GM21737 (cell line): ENCODE data around the gene APBA2.

Source experiments
- ATAC-seq: cut with Tn5 transposase; IDR thresholded peaks from one replicate; pipeline ENCODE4 v1.9.1; 2021; ENCODE audit warnings: mild to moderate bottlenecking, moderate library complexity; ENCODE audit not compliant: unreplicated experiment

Gene APBA2

DNA sequence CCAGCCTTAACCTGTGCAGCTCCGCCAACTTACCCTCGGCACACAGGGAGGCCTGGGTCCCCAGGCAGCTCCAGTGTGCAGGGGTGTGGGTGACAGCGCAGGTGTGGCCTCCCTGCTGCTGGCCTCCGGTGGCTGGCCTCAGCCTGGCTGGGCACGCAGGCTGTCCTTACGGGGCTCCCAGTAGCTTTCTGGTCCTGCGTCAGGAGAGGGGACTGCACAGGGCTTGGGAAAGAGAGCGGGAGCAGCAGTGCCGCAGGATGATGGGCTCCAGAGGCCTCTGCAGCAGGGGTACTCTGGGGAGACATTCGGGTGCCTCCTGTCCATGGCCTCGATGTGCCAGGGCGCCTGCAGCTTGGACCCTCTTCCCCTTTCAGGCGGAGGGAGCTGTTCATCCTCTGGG, 9.4 kb downstream of the APBA2 start:
- no peak for ATAC-seq

DNA sequence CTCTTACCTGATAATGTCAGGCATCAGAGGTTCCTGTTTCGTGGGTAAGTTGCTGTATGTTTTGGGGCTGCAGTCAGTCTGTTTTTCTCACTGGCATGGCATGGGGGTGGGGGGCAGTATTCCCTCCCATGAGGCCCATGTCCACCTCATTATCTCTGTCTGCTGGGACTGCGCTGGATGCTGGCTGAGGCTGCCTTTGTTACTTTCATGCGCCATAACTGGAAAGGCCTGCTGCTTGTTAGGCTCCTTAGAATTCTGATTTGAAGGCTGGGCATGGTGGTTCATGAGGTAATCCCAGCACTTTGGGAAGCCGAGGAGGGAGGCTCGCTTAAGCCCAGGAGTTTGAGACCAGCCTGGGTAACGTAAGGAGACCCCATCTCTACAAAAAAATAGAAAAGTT, 9.8 kb downstream of the APBA2 start:
- no peak for ATAC-seq

DNA sequence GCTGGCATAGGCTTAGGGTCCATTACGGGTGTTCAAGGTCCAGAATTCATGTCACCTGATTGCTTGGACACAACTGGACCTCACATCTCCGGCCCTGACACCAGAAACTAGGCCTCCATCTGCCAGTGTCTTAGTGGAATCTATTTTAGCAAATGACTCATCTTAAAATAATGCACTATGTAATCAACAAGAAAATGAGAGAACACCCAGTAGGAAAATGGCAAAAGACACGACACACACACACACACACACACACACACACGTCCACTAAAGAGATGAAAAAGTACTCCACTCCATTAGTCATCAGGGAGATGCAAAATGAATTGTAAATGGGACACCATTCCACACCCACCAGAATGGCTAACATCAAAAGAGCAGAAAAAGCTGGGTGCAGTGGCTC, 11.2 kb downstream of the APBA2 start:
- no peak for ATAC-seq

DNA sequence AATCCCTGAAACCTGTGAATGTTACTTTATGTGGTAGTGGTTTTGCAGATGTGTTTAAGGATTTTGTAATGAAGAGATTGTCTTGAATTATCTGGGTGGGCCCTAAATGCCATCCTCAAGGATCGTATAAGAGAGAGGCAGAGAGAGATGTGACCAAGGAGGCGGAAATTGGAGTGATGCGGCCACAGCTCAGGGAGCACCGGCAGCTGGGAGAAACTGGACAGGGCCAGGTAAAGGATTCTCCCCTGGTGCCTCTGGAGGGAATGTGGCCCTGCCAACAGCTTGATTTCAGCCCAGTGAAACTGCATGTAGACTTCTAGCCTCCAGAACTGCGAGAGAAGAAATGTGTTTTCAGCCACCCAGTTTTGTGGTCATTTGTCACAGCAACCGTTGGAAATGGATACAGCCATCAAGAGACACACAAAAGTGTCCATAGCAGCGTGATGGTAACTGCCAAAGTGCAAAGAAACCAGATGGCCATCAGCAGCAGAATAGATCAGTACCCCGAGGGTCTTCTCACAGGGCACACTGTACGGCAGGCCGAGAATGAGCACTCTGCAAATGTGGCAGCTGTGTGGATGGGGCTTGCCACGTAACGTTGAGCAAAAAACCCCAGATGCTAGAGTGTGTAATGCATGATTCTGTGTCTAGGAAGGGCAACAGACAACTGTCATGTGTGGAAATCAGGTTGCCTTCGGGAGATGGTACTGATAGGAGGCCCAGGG, 12.2 kb downstream of the APBA2 start:
- no peak for ATAC-seq

DNA sequence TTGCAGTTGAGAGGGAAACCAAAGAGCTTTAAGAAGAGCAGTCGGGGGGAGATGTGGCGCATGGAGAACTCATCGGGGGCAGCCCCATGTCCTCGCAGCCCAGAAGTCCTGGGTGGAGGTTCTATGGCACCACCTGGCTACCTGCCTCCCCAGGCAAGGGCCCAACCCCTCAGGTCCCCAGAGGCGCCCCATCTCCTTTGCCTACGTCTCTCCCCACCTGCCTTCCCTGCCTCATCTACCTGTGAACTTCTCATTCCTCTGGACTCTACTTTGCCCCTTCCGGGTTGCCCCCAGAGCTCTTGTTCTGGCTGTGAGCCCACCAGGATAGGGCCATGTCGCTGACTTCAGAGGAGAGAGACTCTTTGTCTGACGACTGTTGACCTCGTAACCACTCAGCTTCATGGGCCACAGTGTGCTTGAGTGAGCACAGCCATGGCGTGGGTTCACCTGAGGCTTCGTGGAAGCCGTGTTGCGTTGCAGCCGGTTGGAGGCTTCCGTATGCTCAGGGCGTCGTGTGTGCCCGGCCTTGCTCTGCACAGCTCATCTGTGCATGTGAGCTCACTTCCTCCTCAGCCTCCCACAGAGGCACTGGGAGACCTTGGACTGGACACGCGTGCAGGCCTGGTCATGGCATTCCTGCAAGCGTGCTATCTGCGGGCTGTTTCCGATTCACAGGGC, 13.4 kb downstream of the APBA2 start:
- ATAC-seq = no peak

DNA sequence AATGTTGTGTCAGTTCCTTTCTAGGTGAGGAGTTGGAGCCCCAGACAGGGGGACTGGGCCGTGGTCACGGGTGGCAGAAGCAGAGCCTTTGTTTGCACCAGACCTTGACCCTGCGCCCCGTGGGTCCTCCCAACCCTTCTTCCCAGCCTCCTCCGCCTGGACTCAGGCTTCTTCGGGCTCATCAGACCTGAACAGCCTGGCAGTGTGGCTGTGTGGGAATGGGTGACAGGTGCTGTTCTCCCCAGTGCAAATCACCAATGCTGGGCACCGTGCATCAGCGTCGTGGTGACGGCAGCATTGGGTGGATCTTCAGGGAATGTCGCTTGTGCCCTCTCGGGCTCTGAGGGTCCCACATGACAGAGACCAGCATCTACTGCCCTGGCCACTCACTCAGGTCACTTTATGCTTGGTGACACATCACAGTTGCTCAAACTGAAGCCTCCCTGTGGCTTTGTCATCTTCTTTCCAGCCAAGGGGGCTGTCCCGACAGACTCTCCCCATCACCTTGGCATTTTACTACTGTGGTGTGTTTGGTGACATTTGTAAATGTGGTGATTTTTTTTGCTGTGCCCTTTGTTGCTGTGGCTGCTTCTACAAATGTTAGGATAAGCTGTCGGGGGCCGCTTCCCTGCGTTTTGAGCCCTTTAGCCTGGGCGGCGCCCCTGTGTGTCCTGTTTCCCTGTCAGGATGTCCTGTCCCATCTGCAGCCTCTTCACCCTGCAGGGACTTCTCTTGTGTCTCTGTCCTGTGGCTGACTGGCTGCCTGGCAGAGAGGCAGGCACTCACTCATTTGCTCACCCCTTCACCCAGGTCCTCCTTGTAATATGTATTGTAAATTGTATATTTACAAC, 14.5 kb downstream of the APBA2 start:
- no peak for ATAC-seq

DNA sequence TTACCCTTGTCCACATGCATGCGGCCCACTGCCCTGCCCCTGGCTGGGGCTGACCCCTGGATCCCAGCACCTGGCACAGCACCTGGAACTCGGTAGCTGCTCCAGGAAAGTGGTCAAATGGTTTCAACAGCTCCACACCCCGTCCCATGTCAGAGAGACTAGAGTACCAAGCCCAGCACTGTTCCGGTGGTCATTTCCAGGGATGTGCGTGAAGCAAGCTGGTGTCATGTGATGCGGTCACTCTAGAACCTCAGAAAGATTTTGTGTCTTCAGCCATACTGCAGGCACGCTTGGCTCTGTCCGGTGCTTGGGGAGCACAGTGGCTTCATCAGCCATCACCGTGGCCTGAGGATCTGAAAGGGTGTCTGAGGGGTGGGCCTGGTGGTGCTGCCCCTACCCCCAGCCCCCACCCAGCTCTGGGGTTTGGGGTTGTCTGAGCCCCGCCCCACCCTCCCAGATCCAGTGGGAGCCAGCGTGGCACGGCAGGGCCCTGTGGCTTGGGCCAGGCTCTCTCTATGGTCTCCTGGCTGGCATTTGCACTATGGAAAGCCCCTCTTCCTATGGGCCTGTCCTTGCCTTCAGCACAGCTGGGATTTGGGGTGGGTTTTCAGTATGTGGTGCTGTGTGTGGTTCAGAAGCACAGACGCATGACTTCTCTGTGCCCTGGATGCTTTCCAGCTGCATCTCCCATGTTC, 15.3 kb downstream of the APBA2 start:
- no peak for ATAC-seq

DNA sequence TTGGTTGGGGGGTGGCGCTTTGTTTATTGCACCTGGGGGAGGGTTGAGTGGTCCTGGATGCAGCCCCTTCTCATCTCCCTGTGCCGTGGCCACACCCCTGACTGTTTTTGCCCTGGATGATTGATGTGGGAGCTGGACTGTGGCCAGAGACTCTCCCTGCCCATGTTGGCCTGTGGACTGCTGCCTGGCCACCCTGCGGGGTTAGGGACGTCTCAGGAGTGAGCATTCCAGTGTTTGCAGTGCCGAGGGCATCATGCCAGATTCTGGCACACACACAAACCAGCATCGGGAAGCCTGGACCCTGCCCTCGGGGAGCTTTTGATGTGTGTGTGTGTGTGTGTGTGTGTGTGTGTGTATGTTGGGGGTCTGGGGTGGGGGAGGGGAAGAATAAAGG, 15.8 kb downstream of the APBA2 start:
- no peak for ATAC-seq

DNA sequence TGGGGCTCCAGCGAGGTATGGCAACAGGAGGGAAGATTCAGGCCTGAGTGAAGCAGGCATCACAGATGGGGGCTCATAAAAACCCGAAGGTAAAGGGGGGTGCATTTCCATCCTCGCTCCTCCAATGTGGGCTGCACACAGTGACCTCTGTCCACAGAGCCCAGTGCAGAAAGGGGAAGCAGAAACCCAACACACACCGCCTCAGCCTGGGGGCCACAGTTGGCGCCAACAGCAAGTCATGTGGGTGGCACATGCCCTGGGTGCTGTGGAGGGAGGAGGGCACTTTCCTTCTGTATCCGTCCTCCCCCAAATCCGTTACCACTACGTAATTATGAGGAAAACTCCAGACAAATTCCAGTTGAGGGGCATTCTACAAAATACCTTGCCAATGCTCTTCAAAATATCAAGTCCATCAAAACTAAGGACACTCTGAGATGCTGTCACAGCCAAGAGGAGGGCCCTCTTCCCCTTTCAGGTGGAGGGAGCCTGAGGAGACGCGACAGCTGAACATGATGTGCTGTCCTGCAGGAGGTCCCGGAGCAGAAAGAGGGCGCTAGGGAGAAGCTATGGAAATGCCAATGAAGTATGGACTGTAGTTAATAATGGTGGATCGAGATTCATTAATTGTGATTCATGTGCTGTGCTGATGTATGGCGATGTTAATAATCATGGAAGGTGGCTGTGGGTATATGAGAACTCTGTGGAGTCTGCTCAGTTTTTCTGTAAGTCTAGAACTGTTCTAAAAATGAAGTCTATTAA, 16.4 kb downstream of the APBA2 start:
- ATAC-seq = no peak

DNA sequence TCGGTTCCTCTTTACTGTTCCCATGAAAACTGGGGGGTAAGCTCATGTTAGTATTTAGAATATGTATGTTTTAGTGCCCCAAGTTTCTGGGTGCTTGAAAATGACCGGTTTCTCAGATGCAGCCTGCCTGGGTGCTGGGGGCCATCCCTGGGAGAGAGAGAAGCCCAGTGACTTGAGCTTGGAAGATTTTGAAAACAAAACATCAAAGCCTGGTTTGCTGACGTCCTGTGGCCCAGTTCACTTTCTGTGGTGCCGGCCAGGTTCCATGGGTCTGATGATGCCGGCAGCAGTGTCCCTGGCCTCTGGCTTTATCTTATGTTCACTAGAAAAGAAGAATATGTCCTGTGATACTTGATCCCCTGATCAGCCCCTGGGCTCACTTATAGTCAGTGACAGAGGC, 17.1 kb downstream of the APBA2 start:
- ATAC-seq = no peak

DNA sequence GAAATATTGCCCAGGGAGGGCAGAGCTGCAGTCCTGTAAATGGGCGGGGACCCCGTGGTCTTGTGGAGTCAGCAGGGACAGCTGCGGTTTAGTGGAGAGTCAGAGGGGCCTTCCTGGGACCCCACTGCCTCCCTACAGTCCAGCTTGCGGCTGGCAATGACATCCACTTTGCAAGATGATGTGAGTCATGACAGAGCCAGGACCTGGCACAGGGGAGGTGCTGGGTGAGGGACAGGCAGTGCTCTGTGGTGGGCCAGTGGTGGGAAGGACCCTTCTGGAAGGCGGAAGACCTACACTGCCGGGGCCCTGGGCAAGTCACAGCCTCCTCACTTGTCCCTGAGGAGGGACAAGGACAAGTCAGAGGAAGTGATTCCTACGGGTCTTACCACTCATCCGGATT, 17.8 kb downstream of the APBA2 start:
- ATAC-seq = no peak

DNA sequence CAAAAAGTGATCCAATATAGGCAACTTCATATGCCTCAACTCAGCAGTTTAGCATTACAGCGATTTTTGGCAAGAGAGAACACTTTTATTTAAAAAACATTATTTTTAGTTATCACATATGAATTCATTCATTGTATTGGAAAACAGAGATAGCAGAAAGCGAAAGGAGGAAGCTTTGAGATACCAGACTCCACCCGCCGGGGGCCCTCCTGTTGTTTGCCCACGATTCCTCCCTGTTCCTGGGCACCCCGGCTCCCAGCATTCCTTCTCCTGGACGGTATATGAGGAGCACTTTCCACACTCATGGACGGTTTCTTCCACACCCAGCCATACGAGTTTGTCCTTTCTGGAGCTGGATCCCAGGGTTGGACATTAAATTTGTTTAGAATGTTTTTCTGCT, 18.2 kb downstream of the APBA2 start:
- ATAC-seq = no peak

DNA sequence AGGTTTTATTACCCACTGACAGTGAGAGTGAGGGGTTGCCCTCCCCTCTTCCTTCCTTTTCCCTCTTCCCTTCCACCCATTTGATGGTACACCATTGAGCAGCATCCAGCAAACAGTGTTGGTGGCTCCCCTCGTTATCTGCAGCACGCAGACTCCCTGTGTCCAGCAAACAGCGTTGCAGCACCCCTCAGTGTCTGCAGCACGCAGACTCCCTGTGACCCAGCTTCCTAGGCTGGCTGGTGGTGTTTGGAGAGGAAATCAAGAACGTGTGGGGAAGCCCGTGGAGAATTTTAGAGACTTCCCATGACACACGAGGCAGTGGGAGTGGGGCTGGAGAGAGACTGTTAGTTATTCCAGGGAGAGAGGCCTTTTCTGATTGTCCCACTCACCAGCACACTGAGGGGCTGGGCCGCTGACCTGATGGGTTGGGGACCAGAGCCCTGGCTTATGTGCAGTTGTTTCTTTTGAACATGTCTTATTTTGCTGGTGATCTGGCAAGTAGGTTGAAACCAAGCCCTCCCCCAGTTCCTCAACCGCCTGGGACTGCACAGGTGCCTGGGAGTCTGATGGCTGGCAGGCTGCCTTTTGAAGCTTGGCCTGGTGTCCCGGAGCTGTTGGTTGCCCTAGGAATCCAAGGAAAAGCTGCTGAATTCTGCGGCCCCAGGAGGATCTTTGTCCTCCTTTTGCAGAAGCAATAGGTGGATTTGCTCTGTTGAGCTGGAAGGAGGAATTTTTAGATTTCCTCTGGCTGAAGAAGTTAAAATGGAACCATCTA, 19.0 kb downstream of the APBA2 start:
- ATAC-seq = no peak

DNA sequence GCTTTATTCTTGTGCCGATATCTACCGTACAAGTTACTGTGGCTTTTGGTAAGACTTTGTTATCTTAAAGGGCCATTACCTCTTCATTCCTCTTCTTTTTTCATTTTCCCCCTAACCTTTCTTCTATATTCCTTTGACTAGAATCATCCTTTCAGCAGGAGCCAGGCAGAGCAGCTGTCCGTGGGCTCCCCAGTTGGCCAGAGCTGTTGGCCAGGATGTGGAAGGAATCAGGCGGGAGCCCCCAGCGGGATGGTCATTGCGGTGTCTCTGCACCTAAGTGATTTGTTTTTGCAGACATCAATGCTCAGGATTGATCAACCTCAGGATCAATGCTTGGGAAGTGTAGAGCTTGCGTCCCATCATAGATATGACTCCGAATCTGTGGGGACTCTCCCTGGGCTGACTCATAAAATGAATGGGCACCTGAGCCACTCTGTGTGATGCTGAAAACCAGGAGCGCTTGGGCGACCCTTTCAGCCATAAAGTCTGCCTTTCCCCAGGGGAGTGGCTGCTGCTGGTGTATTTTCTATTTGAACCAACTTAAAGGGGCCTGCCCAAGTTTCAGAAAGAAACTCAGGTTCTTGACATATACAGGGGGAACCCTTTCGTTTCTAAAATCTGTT, 21.7 kb downstream of the APBA2 start:
- ATAC-seq = no peak

DNA sequence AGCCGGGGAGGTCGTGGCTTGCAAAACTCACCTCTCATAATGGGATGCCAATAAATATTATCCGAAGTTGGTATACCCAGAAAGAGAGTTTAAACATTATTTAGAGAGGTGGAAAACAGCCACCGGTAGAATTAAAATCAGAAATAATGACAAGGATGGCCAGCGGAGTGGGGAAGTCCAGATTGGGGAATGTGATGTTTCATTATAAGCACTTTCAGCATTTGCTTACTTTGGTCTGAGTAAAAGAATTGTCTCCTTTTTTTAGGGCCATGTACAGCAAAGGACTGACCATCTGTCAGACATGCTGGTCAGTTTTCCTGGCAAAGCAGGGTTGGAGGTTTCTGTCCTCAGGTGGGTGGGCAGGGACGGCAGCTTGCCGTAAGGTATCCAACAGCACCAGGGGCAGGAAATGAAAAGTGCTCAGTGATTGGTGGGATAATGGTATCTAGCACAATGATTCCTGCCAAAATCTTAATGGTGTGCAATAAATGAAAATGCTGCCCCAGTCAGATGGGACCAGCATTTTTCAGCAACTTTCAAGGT, 24.3 kb downstream of the APBA2 start:
- ATAC-seq = no peak

DNA sequence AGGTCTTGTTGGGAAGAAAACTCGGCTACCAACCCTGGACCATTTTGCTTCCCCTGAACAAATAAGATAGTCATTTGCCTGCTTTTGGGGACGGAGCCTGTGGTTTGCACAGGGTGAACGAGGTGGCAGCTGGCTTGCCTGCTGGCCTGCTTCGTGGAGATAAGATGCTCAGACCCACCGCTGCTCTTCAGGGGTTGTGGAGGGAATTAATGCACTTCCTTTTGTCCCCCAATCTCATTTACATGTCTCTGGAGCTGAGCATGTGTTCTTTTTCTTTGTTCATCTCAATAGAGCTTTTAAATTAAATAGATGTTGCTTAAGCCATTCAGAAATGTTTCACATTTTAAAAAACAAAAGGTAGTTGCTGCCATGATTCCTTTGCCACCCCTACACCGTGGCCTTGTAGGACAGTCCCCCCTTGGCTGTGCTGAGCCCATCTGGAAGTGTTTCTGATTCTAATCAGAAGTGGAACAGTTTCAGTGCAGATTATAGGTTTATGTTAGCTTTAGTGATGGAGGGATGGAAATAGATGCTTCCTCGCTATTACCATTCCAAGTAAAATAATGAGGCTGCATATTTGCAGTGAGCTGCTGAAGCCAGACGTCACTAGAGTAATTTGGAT, 25.6 kb downstream of the APBA2 start:
- ATAC-seq = no peak

DNA sequence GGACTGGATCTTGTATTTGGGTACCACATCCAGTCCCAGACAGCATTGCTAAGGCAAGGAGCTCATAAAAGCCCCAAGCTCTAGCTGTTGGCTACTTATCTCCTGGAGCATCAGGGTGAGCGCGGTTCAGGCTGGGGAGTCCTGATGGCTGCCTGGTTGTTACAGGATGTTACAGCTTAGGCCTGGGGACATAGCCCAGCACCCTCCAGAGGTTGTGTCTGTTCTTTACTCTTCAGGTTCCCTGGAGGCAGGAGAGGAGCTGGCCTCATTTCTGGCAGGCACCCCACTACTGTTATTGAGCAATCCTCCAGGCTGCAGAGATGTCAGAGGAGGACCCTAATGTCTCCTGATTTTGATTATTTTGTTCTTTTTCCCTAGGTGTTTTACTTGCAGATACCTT, 26.6 kb downstream of the APBA2 start:
- ATAC-seq = no peak

DNA sequence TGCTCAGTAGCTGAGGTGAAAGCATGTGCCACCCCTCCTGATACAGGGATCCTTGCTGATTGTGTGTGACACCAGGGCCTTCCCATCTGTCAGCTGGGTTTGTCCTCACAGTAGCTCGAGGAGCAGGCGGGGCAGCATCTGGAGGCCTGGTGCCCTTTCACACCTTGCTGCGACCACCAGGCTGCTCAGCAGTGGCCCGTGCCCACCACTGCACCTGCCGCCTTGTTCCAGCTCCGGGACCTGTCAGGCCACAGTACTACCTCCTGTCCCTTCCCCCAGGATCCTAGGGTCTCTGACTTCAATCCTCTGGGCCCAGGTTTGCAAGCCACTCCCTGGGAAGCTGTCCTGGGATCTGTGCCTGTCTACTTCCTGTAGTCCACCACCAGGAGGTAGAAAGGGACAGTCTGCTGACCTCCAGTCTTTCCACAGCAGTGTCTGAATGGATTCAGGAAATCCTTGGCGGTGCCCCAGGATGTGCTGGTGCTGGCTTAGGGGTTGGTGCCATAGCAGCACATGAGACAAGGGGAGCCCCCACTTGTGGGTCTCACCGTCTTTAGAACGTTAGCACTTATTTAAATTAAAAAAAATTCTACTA, 27.5 kb downstream of the APBA2 start:
- ATAC-seq = no peak
